ENCODE data around the gene FBXW4.

Gene FBXW4

GRCh38 chr10:101615525-101616116, 79.3 kb downstream of the FBXW4 start:
- no peaks in the 10 kb centered on the region for H3K36me3 ChIP-seq (ENCODE audit: insufficient read depth, low read length)
- no peak for TF ChIP-seq POLR2AphosphoS5 (IDR thresholded peaks at IDR 0.05; ENCODE audit: borderline replicate concordance, low read depth, low read length)
- no peak for TF ChIP-seq FOXP2 (optimal IDR thresholded peaks at IDR 0.05; ENCODE audit: control extremely low read depth, extremely low read length, insufficient read depth)
- TF ChIP-seq EZH2 (IDR thresholded peaks at IDR 0.05), result no peak
- H3K9ac ChIP-seq (ENCODE audit: insufficient read length), result no peak overlapping the region

GRCh38 chr10:101614663-101615524, 80.1 kb downstream of the FBXW4 start:
- Histone ChIP-seq H3K9me3 (ENCODE audit: low read depth, low read length) (no peaks in the 10 kb centered on the region), H3K9ac (ENCODE audit: insufficient read length) (no peak overlapping the region), H3K4me3 (no peak overlapping the region), H3K36me3 (ENCODE audit: insufficient read depth, low read length) (no peaks in the 10 kb centered on the region), H3K27ac (no peak overlapping the region)
- DNase-seq (ENCODE audit: low read depth, low spot score), result no peak
- TF ChIP-seq POLR2AphosphoS5 (IDR thresholded peaks at IDR 0.05; ENCODE audit: borderline replicate concordance, low read depth, low read length) (no peak), FOXP2 (optimal IDR thresholded peaks at IDR 0.05; ENCODE audit: control extremely low read depth, extremely low read length, insufficient read depth) (no peak), EZH2 (IDR thresholded peaks at IDR 0.05) (no peak)

More at GRCh38 chr10:101615525-101616116, 79.3 kb downstream of the FBXW4 start:
- Histone ChIP-seq H3K27ac (no peak overlapping the region), H3K9me3 (ENCODE audit: low read depth, low read length) (no peaks in the 10 kb centered on the region), H3K4me3 (no peak overlapping the region)
- DNase-seq (ENCODE audit: low read depth, low spot score), result no peak

GRCh38 chr10:101613646-101614045, 81.3 kb downstream of the FBXW4 start:
- TF ChIP-seq POLR2AphosphoS5 (IDR thresholded peaks at IDR 0.05; ENCODE audit: borderline replicate concordance, low read depth, low read length) (no peak), FOXP2 (optimal IDR thresholded peaks at IDR 0.05; ENCODE audit: control extremely low read depth, extremely low read length, insufficient read depth) (no peak), EZH2 (IDR thresholded peaks at IDR 0.05) (no peak)
- Histone ChIP-seq H3K4me3 (no peak overlapping the region), H3K36me3 (ENCODE audit: insufficient read depth, low read length) (no peaks in the 10 kb centered on the region), H3K27ac (no peak overlapping the region), H3K9ac (ENCODE audit: insufficient read length) (no peak overlapping the region), H3K9me3 (ENCODE audit: low read depth, low read length) (no peaks in the 10 kb centered on the region)
- no peak for DNase-seq (ENCODE audit: low read depth, low spot score)

GRCh38 chr10:101612872-101613271, 82.1 kb downstream of the FBXW4 start:
- Histone ChIP-seq H3K9ac (ENCODE audit: insufficient read length) (no peak overlapping the region), H3K4me3 (no peak overlapping the region), H3K27ac (no peak overlapping the region), H3K36me3 (ENCODE audit: insufficient read depth, low read length) (no peaks in the 10 kb centered on the region), H3K9me3 (ENCODE audit: low read depth, low read length) (no peaks in the 10 kb centered on the region)
- DNase-seq (ENCODE audit: low read depth, low spot score), result no peak
- TF ChIP-seq EZH2 (IDR thresholded peaks at IDR 0.05), result no peak
- TF ChIP-seq POLR2AphosphoS5 (IDR thresholded peaks at IDR 0.05; ENCODE audit: borderline replicate concordance, low read depth, low read length), result no peak
- TF ChIP-seq FOXP2 (optimal IDR thresholded peaks at IDR 0.05; ENCODE audit: control extremely low read depth, extremely low read length, insufficient read depth), result no peak

GRCh38 chr10:101612086-101612485, 82.9 kb downstream of the FBXW4 start:
- Histone ChIP-seq H3K36me3 (ENCODE audit: insufficient read depth, low read length) (no peaks in the 10 kb centered on the region), H3K9me3 (ENCODE audit: low read depth, low read length) (no peaks in the 10 kb centered on the region), H3K4me3 (no peak overlapping the region), H3K9ac (ENCODE audit: insufficient read length) (no peak overlapping the region), H3K27ac (no peak overlapping the region)
- DNase-seq (ENCODE audit: low read depth, low spot score), result no peak
- TF ChIP-seq POLR2AphosphoS5 (IDR thresholded peaks at IDR 0.05; ENCODE audit: borderline replicate concordance, low read depth, low read length), result no peak
- no peak for TF ChIP-seq FOXP2 (optimal IDR thresholded peaks at IDR 0.05; ENCODE audit: control extremely low read depth, extremely low read length, insufficient read depth)
- no peak for TF ChIP-seq EZH2 (IDR thresholded peaks at IDR 0.05)

GRCh38 chr10:101611096-101611905, 83.7 kb downstream of the FBXW4 start:
- Histone ChIP-seq H3K9ac (ENCODE audit: insufficient read length) (no peak overlapping the region), H3K36me3 (ENCODE audit: insufficient read depth, low read length) (no peaks in the 10 kb centered on the region), H3K27ac (no peak overlapping the region), H3K4me3 (no peak overlapping the region), H3K9me3 (ENCODE audit: low read depth, low read length) (no peaks in the 10 kb centered on the region)
- no peak for DNase-seq (ENCODE audit: low read depth, low spot score)
- no peak for TF ChIP-seq POLR2AphosphoS5 (IDR thresholded peaks at IDR 0.05; ENCODE audit: borderline replicate concordance, low read depth, low read length)
- no peak for TF ChIP-seq EZH2 (IDR thresholded peaks at IDR 0.05)
- TF ChIP-seq FOXP2 (optimal IDR thresholded peaks at IDR 0.05; ENCODE audit: control extremely low read depth, extremely low read length, insufficient read depth), result no peak

- TF ChIP-seq POLR2AphosphoS5 (IDR thresholded peaks at IDR 0.05; ENCODE audit: borderline replicate concordance, low read depth, low read length), result no peak
- TF ChIP-seq EZH2 (IDR thresholded peaks at IDR 0.05), result no peak
- TF ChIP-seq FOXP2 (optimal IDR thresholded peaks at IDR 0.05; ENCODE audit: control extremely low read depth, extremely low read length, insufficient read depth), result no peak
- no peak for DNase-seq (ENCODE audit: low read depth, low spot score)
These were observed 85.5 kb downstream of the FBXW4 start for GRCh38 chr10:101609481-101609880.

GRCh38 chr10:101607124-101607523, 87.8 kb downstream of the FBXW4 start:
- Histone ChIP-seq H3K36me3 (ENCODE audit: insufficient read depth, low read length) (no peaks in the 10 kb centered on the region), H3K9ac (ENCODE audit: insufficient read length) (no peak overlapping the region), H3K27ac (no peak overlapping the region), H3K9me3 (ENCODE audit: low read depth, low read length) (no peaks in the 10 kb centered on the region), H3K4me3 (no peak overlapping the region)
- DNase-seq (ENCODE audit: low read depth, low spot score), result no peak
- TF ChIP-seq EZH2 (IDR thresholded peaks at IDR 0.05) (no peak), FOXP2 (optimal IDR thresholded peaks at IDR 0.05; ENCODE audit: control extremely low read depth, extremely low read length, insufficient read depth) (no peak), POLR2AphosphoS5 (IDR thresholded peaks at IDR 0.05; ENCODE audit: borderline replicate concordance, low read depth, low read length) (no peak)

More at GRCh38 chr10:101609481-101609880, 85.5 kb downstream of the FBXW4 start:
- Histone ChIP-seq H3K36me3 (ENCODE audit: insufficient read depth, low read length) (no peaks in the 10 kb centered on the region), H3K27ac (no peak overlapping the region), H3K9ac (ENCODE audit: insufficient read length) (no peak overlapping the region), H3K9me3 (ENCODE audit: low read depth, low read length) (no peaks in the 10 kb centered on the region), H3K4me3 (no peak overlapping the region)
